GM18505 (cell line): ENCODE measurements around the gene PTRH1.

ENCODE experiments used
- ATAC-seq: cut with Tn5 transposase; IDR thresholded peaks from one replicate; pipeline ENCODE4 v1.9.1; 2021; ENCODE audit not compliant: unreplicated experiment
- POLR2A ChIP-seq: IDR thresholded peaks from 4 replicates; pipeline ENCODE4 v1.6.1; 2011; ENCODE audit warnings: borderline replicate concordance; ENCODE audit not compliant: insufficient read depth, insufficient read length; ENCODE audit errors: extremely low read depth

PTRH1 gene

DNA sequence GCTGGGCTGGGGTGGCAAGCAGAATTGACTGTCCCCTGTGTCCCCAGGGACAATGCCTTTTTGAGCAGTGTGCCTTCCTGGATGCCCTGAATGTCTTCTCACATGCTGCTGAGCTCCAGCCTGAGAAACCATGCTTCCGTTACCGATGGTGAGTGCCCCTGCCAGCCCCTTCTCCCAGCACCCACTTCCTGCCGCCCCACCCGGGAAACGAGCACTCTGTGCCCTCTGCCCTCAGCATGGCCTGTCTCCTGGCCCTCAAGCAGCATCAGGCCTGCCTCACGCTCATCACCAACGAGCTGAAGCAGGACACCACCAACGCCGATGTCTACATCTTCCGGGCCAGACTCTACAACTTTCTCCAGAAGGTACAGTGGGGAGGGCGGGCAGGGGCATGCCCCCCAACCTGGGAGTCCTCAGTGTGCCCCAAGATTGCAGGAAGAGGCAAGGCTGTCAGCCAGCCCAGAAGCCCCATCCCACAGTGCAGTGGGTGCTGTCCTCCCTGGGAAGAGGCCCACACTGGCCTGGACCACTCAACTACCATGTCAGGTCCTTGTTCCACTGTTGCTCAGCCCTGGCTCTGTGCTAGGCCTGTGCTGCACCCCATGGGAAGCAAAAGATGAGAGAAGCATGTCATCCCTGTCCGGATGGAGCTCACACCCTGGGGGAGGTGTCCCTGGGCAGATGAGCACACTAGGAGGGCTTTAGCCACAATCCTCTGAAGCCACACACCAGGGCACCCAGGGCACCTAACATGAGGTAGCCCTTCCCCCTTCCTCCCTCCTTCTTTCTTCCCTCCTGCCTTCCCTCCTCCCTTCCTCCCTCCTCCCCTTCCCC, 4.8 kb upstream of the PTRH1 start:
- no peak for ATAC-seq

DNA sequence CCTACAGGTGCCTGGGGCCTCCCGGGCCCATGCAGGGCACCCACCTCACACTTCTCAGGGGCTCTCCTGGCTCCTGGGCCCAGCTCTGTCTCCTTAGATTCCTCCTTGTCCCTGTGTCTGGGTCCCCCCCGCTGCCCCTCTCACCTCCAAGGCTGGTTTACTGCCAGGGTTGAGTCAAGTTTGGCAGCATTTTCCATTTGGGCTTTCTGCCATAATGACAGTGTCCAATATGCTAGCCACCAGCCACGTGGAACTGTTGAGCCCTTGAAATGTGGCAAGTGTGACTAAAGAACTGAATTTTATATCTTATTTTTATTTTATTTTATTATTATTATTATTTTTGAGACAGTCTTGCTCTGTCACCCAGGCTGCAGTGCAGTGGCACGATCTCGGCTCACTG, 2.3 kb upstream of the PTRH1 start:
- TF ChIP-seq POLR2A = no peak
- no peak for ATAC-seq

More for the DNA sequence above, 4.8 kb upstream of the PTRH1 start:
- no peak for TF ChIP-seq POLR2A

DNA sequence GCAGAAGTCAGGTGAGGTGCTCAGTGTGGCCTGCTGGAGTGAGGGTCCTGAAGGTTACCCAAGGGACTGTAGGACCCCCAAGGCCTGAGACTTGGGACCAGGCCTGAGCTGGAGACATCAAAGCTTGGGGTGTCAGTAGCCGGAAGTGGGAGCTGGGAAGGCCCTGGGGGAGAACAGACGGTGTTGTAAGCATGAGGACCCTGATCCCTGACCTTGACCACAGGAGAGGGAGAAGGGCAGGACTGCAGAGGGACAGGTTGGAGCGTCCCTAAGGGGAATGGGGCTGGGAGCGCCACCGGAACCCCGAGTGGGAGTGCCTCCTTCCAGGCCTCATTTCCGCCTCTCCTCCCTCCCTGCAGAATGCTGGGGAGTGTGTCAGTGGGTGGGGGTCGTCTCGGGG, 949 bp upstream of the PTRH1 start:
- no peak for TF ChIP-seq POLR2A
- no peak for ATAC-seq

DNA sequence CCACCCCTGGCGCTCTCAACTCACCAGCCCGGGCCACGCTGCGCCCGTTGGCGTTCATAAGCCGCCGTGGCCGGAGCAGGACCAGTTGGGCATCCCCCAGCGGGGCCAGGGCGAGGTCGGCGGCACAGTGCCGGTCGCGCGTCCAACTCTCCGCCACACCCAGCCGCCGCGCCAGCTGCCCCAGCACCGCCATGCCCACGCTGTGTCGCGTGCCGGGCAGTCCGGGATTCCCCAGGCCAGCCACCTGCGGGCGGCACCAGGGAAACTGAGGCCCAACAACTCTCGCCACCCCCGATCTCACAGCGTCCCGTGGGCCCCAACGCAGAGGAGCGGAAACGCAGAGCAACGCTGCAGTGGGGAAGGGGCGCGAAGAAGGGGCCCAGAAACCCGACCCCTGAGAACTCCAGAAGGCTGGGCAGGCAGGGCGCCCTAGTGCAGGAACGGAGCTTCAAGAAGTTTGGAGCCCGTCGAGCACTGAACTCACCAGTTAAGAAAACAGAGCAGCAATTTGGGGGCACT, 453 bp downstream of the PTRH1 start:
- ATAC-seq = peak; percentile 10
- no peak for TF ChIP-seq POLR2A

GRCh38 chr9:127714020-127714750, 1.3 kb downstream of the PTRH1 start:
- no peak for TF ChIP-seq POLR2A
- ATAC-seq = no peak

- no peak for ATAC-seq
- TF ChIP-seq POLR2A = no peak
Observed at GRCh38 chr9:127712867-127713266, 2.6 kb downstream of the PTRH1 start.

- no peak for ATAC-seq
- TF ChIP-seq POLR2A = no peak
Observed at GRCh38 chr9:127712371-127712770, 3.1 kb downstream of the PTRH1 start.

- no peak for TF ChIP-seq POLR2A
- no peak for ATAC-seq
Observed at GRCh38 chr9:127711831-127712274, 3.6 kb downstream of the PTRH1 start.

GRCh38 chr9:127711226-127711701, 4.2 kb downstream of the PTRH1 start:
- TF ChIP-seq POLR2A = no peak
- no peak for ATAC-seq

DNA sequence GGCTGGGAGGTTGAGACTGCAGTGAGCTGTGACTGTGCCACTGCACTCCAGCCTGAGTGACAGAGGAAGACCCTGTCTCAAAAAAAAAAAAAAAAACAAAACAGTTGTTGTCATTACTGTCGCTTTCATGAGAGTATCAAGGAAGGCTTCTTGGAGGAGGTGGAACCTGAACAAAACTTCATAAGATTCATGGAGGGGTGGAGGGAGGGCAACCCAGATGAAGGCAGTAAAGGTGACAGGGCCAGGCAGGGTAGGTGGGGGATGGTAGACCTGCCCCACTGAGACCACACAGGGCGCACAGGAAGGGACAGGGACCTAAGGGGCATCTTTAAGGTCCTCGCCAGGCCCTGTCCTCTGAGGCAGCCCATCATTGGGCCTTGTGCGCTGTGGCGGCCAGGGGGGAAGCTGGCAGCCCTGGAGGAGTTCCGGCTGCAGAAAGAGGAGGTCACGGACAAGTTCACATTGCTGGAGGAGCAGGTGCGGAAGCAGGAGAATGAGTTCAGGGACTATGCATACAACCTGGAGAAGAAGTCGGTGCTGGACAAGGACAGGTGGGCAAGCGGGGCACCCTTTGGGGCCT, 5.2 kb downstream of the PTRH1 start:
- no peak for ATAC-seq
- TF ChIP-seq POLR2A = no peak

- no peak for ATAC-seq
- TF ChIP-seq POLR2A = no peak
Observed at GRCh38 chr9:127708952-127709587, 6.4 kb downstream of the PTRH1 start.

GRCh38 chr9:127707766-127708165, 7.7 kb downstream of the PTRH1 start:
- TF ChIP-seq POLR2A = no peak
- no peak for ATAC-seq

- TF ChIP-seq POLR2A = no peak
Observed at GRCh38 chr9:127706836-127707241, 8.6 kb downstream of the PTRH1 start, which contains the start of gene CFAP157. Gene CFAP157, plus strand, starts transcription at chr9:127706988. Its CDS starts 44 bp downstream, at chr9:127707032.

More at GRCh38 chr9:127706836-127707241, 8.6 kb downstream of the PTRH1 start, which contains the start of gene CFAP157:
- no peak for ATAC-seq
